Fibroblast of skin of scalp (primary cell): Measurements from ENCODE around the gene SNPH.
"Not testable (repeated sequence)": the region's sequence is repeated elsewhere in the genome, so short reads cannot be mapped to it uniquely, and the experiment has no call there.

Experiments
- DNase-seq: peaks from one replicate; pipeline ENCODE4 v3.0.0-alpha.2; 2013

Gene SNPH

DNA sequence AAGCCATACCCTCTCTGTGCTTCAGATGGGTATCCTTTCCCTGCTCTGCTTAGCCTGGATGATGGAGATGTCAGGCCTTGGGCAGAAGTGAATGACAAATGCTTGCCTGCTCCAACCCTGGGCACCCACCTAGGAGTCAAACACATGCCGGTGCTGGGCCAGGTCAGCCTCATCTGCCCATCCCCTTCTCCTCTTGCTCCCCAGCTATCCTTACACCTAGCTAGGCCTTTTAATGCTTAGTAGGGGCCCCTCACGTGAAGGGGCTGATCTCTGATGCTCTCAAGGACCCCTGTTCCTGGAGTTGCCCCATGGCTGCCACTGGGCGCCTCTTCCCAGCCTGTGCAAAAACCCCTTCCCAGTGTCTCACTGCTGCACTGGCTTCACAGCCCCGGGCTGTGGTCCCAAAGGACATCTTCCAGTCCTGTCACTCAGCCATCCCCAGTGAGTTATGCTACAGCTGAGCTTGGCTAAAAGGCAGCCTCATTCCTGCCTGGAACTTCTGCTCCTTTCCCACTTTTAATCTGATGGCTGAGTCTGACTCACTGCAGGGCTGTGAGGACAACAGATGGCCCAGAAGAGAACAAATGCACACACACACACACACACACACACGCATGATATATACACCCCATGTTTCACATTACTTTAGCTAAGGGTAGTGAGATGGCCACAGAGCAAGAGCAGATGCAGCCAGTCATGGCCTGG, 75.6 kb downstream of the SNPH start:
- peak; percentile 33 for DNase-seq

DNA sequence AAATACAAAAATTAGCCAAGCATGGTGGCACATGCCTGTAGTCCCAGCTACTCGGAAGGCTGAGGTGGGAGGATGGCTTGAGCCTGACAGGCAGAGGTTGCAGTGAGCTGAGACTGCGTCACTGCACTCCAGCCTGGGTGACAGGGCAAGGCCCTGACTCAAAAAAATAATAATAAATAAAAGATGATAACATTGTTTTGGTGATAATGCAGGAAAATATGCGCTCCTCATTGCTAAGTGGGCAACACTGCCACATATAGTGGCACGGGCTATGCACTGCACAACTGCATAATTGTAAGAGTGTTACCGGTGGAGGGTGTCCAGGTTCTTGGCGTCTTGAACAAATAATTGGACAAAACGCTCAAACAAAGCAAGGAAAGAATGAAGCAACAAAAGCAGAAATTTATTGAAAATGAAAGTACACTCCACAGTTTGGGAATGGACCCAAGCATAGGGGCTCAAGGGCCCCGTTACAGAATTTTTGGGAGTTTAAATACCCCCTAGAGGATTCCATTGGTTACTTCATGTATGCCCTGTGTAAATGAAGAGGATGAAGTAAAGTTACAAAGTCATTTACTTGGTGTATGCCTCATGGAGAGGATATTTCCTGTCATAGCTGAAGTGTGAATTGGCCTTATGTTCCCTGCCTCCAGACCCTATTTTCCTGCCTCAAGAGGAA, 77.5 kb downstream of the SNPH start:
- not testable (repeated sequence) for DNase-seq

DNA sequence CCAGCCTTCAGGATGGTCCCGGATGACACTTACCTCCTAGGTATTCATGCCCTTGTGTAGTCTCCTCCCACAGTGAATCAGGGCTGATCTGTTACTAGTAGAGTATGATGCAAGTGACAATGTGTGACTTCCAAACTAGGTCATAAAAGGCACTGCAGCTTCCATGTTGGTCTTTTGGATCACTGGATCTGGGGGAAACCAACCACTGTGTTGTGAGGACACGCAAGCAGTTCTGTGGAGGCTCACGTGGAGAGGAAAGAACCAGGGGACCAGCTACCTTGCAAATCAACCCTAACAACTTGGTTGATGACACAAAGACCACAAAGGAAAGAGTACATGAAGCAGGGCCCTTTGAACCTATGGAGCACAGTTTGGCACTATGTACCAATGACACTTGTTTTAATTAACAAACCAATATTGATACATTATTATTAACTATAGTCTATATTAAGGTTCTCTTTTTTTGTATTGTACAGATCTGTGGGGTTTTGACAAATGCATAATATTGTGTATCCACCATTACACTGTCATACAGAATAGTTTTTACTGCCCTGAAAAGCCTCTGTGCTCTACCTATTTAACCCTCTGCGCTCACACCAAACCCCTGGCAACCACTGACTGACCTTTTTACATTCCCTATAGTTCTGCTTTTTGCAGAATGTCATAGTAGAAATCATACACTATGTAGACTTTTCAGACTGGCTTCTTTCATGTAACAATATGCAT, 79.1 kb downstream of the SNPH start:
- no peak for DNase-seq

DNA sequence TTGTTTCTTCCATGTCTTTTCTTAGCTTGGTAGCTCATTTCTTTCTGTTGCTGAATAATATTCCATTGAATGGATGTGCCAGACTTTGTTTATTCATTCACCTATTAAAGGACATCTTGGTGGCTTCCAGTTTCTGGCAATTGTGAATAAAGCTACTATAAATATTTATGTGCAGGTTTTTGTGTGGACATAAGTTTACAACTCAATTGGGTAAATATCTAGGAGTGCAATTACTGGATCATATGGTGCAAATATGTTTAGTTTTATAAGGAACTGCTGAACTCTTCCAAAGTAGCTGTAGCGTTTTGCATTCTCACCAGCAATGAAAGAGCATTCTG, 79.6 kb downstream of the SNPH start:
- no peak for DNase-seq

DNA sequence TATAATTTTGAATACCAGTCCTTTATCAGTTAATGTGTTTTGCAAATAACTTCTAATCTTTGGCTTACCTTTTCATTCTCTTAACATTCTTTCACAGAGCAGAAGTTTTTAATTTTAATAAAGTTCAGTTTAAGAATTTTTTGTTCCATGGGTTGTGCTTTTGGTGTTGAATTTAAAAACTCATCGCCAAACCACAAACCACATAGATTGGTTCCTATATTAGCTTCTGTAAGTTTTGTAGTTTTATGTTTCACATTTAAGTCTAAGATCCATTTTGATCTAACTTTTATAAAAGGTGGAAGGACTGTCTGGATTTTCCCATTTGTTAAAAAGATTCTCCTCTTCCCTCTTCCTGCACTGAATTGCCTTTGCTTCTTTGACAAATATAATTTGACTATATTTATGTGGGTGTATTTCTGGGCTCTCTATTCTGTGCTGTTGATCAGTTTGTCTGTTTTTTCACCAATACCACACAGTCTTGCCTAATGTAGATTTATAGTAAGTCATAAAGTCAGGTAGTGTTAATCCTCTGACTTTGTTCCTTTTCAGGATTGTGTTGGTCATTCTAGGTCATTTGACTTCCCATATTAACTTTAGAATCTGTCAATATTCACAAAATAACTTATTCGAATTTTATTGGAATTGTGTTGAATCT, 80.3 kb downstream of the SNPH start:
- DNase-seq, result no peak

DNA sequence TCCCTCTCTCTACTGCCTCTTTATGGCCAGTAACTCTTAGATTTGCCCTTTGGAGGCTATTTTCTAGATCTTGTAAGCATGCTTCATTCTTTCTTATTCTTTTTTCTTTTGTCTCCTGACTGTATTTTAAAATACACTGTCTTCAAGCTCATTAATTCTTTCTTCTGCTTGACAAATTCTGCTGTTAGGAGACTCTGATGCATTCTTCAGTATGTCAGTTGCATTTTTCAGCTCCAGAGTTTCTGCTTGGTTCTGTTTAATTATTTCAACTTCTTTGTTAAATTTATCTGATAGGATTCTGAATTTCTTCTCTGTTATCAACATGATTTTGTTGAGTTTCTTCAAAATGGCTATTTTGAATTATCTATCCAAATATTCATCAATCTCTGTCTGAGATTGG, 87.9 kb downstream of the SNPH start:
- no peak for DNase-seq

DNA sequence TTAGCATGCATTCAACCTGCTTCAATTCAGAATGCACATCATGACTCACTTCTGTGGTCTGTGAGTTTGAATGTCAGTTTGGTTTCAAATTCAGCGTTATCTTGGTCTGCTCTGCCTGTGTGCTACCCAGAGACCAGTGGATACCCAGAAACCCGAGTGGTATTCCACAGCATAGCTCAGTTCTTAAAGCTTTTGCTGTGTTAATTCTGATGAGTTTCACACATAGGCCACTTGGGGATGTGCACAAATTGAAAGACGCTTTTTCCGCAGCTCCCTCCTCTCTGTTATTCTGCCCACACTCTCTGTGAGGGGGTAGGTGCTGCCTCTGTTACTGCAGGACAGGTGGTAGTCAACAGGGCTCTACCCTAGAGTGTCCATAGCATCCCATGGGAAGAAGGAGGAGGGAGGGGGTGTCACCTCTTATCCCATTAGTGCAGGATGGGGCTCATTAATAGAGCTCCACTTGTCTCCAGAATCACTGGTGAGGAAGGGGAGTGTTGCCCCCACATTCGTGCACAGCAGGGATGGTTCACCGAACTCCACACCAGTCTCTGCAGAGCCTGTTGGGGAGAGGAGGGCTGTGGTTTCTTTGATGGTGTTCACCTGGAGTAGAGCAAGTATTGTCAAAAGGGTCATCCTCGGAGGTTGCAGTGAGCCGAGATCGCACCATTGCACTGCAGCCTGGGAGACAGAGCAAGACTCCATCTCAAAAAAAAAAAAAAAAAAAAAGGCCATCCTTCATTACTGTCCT, 92.0 kb downstream of the SNPH start:
- DNase-seq, result no peak
